HCT116 (cell line): ENCODE data around the gene ACTN4. TPM values are rescaled to one million over a fixed set of nuclear protein-coding genes. Genes with fewer than 3 reads are reported as not detected.

ENCODE experiments used
- ATAC-seq: fragments of 200-7000 bp; cut with Tn5 transposase; 2 replicates; pipeline ENCODE4 v1.9.1; 2020; ENCODE audit warnings: mild to moderate bottlenecking, moderate library complexity
- BruUV-seq: library from RNA; stranded (reverse); fragments of 400-500 nt; replicated peaks from 2 replicates; lab custom pipeline; 2021; lab: Mats Ljungman, UMichigan
- CTCF ChIA-PET: fragments of 300-600 bp; sonication (Branson Sonifier 250); formaldehyde crosslinking; loops from one replicate; lab custom pipeline; 2021; ENCODE audit warnings: antibody characterized with exemption; lab: Charles Lee
- POLR2A ChIA-PET: fragments of 300-600, 350-600 bp; sonication (Branson Sonifier 250); formaldehyde crosslinking; loops from one replicate; lab custom pipeline; 2021; ENCODE audit warnings: antibody characterized with exemption; lab: Charles Lee
- RAD21 ChIA-PET, 2 experiments: fragments of 300-600 bp; sonication (Branson Sonifier 250); formaldehyde crosslinking; loops; one replicate each; lab custom pipeline; 2023; ENCODE audit warnings: low total read pairs in 2 of 2; ENCODE audit not compliant: uncharacterized antibody in 2 of 2, unreplicated experiment in 2 of 2, low non-redundant PET in 1 of 2; lab: Charles Lee
- DNase-seq: peaks from one replicate; pipeline ENCODE4 v3.0.0-alpha.2; 2010; ENCODE audit warnings: low read depth, low spot score
- H2AFZ ChIP-seq: fragments of 200-600 bp; shearing (Covaris generic), sonication (generic); 2 replicates; pipeline ENCODE4 v1.6.1; 2017; ENCODE audit warnings: low read depth, mixed run types, mixed read lengths, antibody characterized with exemption, low read length; ENCODE audit not compliant: poor library complexity, severe bottlenecking
- H3K27ac ChIP-seq: 2 replicates; pipeline ENCODE4 v1.5.1; 2012; ENCODE audit warnings: low read depth, low read length
- H3K27me3 ChIP-seq: fragments of 200-600 bp; sonication (generic); 2 replicates; pipeline ENCODE4 v1.6.1; 2016; ENCODE audit warnings: mixed run types, low read length, mixed read lengths; ENCODE audit not compliant: insufficient read depth
- H3K36me3 ChIP-seq, 2 experiments: fragments of 200-500 bp in 1 of 2; fragments of 200-600 bp in 1 of 2; sonication (Bioruptor generic) in 1 of 2; sonication (generic) in 1 of 2; 2 replicates each; pipeline versions ENCODE4 v1.5.1 to v1.6.1; 2014 to 2016; ENCODE audit warnings: low read length in 2 of 2, inconsistent platforms in 1 of 2, mixed read lengths in 1 of 2, mixed run types in 1 of 2; ENCODE audit not compliant: insufficient read depth in 2 of 2, control insufficient read depth in 1 of 2
- H3K4me1 ChIP-seq, 2 experiments: fragments of 200-600 bp in 1 of 2; sonication (generic) in 1 of 2; 2 replicates each; pipeline versions ENCODE4 v1.5.1 to v1.6.1; 2012 to 2017; ENCODE audit warnings: low read length in 2 of 2, inconsistent platforms in 1 of 2, mild to moderate bottlenecking in 1 of 2, mixed read lengths in 1 of 2, mixed run types in 1 of 2, moderate library complexity in 1 of 2; ENCODE audit not compliant: insufficient read depth in 2 of 2, control insufficient read depth in 1 of 2
- H3K4me2 ChIP-seq: fragments of 200-600 bp; sonication (generic); 2 replicates; pipeline ENCODE4 v1.6.1; 2017; ENCODE audit warnings: mixed run types, low read length, mixed read lengths
- H3K4me3 ChIP-seq, 2 experiments: fragments of 200-600 bp in 1 of 2; sonication (generic) in 1 of 2; replicated peaks in 1 of 2; 2 replicates each; pipeline ENCODE4 v1.5.1; 2011 to 2016; ENCODE audit warnings: low read length in 2 of 2, control low read depth in 1 of 2, low read depth in 1 of 2, mild to moderate bottlenecking in 1 of 2, mixed read lengths in 1 of 2, mixed run types in 1 of 2
- H3K79me2 ChIP-seq: fragments of 200-600 bp; sonication (generic); 2 replicates; pipeline ENCODE4 v1.6.1; 2017; ENCODE audit warnings: mild to moderate bottlenecking, mixed run types, low read length, moderate library complexity, mixed read lengths; ENCODE audit not compliant: insufficient read depth
- H3K9ac ChIP-seq: fragments of 200-600 bp; sonication (generic); 2 replicates; pipeline ENCODE4 v1.6.1; 2016; ENCODE audit warnings: low read length, mixed read lengths
- H3K9me2 ChIP-seq: fragments of 200-600 bp; sonication (generic), shearing (Covaris generic); 2 replicates; pipeline ENCODE4 v1.6.1; 2017; ENCODE audit warnings: mixed run types, mild to moderate bottlenecking, moderate library complexity; ENCODE audit not compliant: insufficient read depth
- H3K9me3 ChIP-seq, 2 experiments: fragments of 200-500 bp in 1 of 2; fragments of 200-600 bp in 1 of 2; sonication (Bioruptor generic) in 1 of 2; sonication (generic) in 1 of 2; 2 replicates each; pipeline ENCODE4 v1.6.1; 2014 to 2017; ENCODE audit warnings: low read length in 2 of 2, mixed read lengths in 2 of 2, inconsistent platforms in 1 of 2, low read depth in 1 of 2, mild to moderate bottlenecking in 1 of 2, mixed run types in 1 of 2, moderate library complexity in 1 of 2; ENCODE audit not compliant: control insufficient read depth in 1 of 2, insufficient read depth in 1 of 2
- H4K20me1 ChIP-seq: fragments of 200-600 bp; sonication (generic), shearing (Covaris generic); 2 replicates; pipeline ENCODE4 v1.6.1; 2017; ENCODE audit warnings: mixed run types, mild to moderate bottlenecking, moderate library complexity; ENCODE audit not compliant: insufficient read depth
- CBX3 ChIP-seq: IDR thresholded peaks from 2 replicates; pipeline ENCODE4 v1.6.1; 2012; ENCODE audit warnings: low read depth
- EGR1 ChIP-seq: IDR thresholded peaks from 2 replicates; pipeline ENCODE4 v1.6.1; 2012; ENCODE audit warnings: low read depth
- ELF1 ChIP-seq: IDR thresholded peaks from 2 replicates; pipeline ENCODE4 v1.6.1; 2012; ENCODE audit warnings: low read depth, borderline replicate concordance
- FOSL1 ChIP-seq: IDR thresholded peaks from 2 replicates; pipeline ENCODE4 v1.6.1; 2012; ENCODE audit warnings: low read depth
- JUND ChIP-seq: IDR thresholded peaks from 2 replicates; pipeline ENCODE4 v1.6.1; 2012
- POLR2A ChIP-seq: IDR thresholded peaks from 2 replicates; pipeline ENCODE4 v1.7.0; 2011; ENCODE audit warnings: borderline replicate concordance; ENCODE audit not compliant: insufficient read depth, insufficient read length; ENCODE audit errors: extremely low read depth
- SP1 ChIP-seq: IDR thresholded peaks from 2 replicates; pipeline ENCODE4 v1.6.1; 2012; ENCODE audit warnings: low read depth
- TCF7L2 ChIP-seq: IDR thresholded peaks from 2 replicates; pipeline ENCODE4 v1.7.0; 2011; ENCODE audit warnings: borderline replicate concordance, inconsistent platforms; ENCODE audit not compliant: insufficient read depth, insufficient read length; ENCODE audit errors: extremely low read depth
- intact Hi-C: fragments of 100-400 bp; cut with micrococcal nuclease; formaldehyde crosslinking; loops from 2 replicates; pipeline ENCODE4 v1.10.0; 2022
- total RNA-seq: library from RNA; stranded (reverse); gene quantifications from one replicate; pipeline ENCODE4 v1.2.1, GENCODE V29; 2021; ENCODE audit not compliant: unreplicated experiment
- TF ChIP-seq, protein P1 (sequence below): IDR thresholded peaks from 2 replicates; pipeline ENCODE4 v1.6.1; 2012

The ACTN4 gene
- total RNA-seq, 1 experiment from 2014 or later: 651 TPM

- no peak for DNase-seq
- Histone ChIP-seq H2AFZ (no peak overlapping the region), H3K27ac (no peak overlapping the region), H3K9ac (no peak overlapping the region), H3K9me2 (no peaks in the 10 kb centered on the region), H4K20me1 (no peaks in the 10 kb centered on the region), H3K36me3 (peaks cover 63 to 87% of the 10 kb centered on the region in 2 experiments)
- ChIA-PET CTCF (no interaction called here), POLR2A (no interaction called here)
- intact Hi-C loops: no loop called here
- no peak for TF ChIP-seq SP1
- TF ChIP-seq, protein P1, sequence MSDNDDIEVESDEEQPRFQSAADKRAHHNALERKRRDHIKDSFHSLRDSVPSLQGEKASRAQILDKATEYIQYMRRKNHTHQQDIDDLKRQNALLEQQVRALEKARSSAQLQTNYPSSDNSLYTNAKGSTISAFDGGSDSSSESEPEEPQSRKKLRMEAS: no peak
- no peak for TF ChIP-seq EGR1
- no peak for TF ChIP-seq FOSL1
- TF ChIP-seq CBX3: no peak
- TF ChIP-seq, all 23 proteins: peak for 0
- no TSS peak for BruUV-seq
- Histone ChIP-seq H3K27me3 (no peaks in the 10 kb centered on the region), H3K9me3 (no peaks in the 10 kb centered on the region), H3K4me1 (no peaks in the 10 kb centered on the region), H3K79me2 (peaks cover 44% of the 10 kb centered on the region; the same call in 1 of the 2 replicates), H3K4me3 (no peak overlapping the region), H3K4me2 (no peak overlapping the region)
- RAD21 ChIA-PET: no interaction called here
- ATAC-seq: no peak
Observed at GRCh38 chr19:38709671-38710415, 62.4 kb downstream of the ACTN4 start.

GRCh38 chr19:38710416-38710702 is 62.9 kb downstream of the ACTN4 start:
- H3K27me3 ChIP-seq: no peaks in the 10 kb centered on the region

More at GRCh38 chr19:38710416-38710702, 62.9 kb downstream of the ACTN4 start:
- ChIA-PET CTCF (no interaction called here), RAD21 (no interaction called here), POLR2A (no interaction called here)
- Histone ChIP-seq H2AFZ (no peak overlapping the region), H3K79me2 (peaks cover 41% of the 10 kb centered on the region; the same call in 1 of the 2 replicates), H3K9ac (no peak overlapping the region), H4K20me1 (no peaks in the 10 kb centered on the region), H3K4me3 (no peak overlapping the region), H3K9me3 (no peaks in the 10 kb centered on the region), H3K9me2 (no peaks in the 10 kb centered on the region), H3K4me2 (no peak overlapping the region), H3K27ac (no peak overlapping the region), H3K36me3 (peaks cover 59 to 84% of the 10 kb centered on the region in 2 experiments), H3K4me1 (no peaks in the 10 kb centered on the region)
- no peak for DNase-seq
- TF ChIP-seq POLR2A: no peak
- no peak for TF ChIP-seq TCF7L2
- TF ChIP-seq ELF1: no peak
- no peak for TF ChIP-seq CBX3
- no peak for TF ChIP-seq JUND
- no peak for ATAC-seq
- intact Hi-C loops: no loop called here
- BruUV-seq: no TSS peak
